ENCODE results near the gene CAPZB.
A peak's percentile ranks its signal among the peaks of the same experiment; 100 is the strongest.

CAPZB gene

GRCh38 chr1:19484798-19485361, 459 bp downstream of the CAPZB start:
- no peak for TF ChIP-seq GATA1 (IDR thresholded peaks at IDR 0.05; ENCODE audit: low read depth, low read length)
- no peak for TF ChIP-seq POLR2A (IDR thresholded peaks at IDR 0.05; ENCODE audit: low read length)
- peak; percentile 68 to 79 for DNase-seq

DNA sequence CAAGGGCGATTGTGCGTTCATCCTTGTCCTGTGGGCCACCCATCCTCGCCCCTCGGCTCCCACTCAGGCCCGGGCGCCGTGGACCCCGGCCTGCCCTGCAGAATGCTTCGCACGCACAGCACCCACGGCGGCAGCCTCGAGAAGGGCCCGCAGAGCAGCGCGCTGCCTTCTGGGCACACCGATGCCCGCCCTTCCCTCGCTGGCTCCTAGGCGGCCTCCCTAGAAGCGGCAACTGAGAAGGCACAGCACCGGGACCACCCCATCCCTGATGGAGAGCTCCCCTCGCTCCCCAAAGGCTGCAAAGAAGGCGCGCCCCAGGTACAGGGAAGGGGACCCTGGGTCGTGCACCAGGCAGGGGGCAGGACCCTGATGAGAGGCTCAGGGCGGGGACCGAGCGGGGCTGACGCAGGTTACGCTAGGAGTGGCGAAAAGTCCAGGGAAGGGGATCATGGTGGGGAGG, 971 bp downstream of the CAPZB start:
- TF ChIP-seq GATA1 (IDR thresholded peaks at IDR 0.05; ENCODE audit: low read depth, low read length) = no peak
- TF ChIP-seq POLR2A (IDR thresholded peaks at IDR 0.05; ENCODE audit: low read length) = no peak
- DNase-seq = peak; percentile 32 to 46

- peak in 1 of 2 experiments; percentile 25 for DNase-seq
- TF ChIP-seq GATA1 (IDR thresholded peaks at IDR 0.05; ENCODE audit: low read depth, low read length) (no peak), POLR2A (IDR thresholded peaks at IDR 0.05; ENCODE audit: low read length) (no peak)
Observed at GRCh38 chr1:19483691-19484090, 1.6 kb downstream of the CAPZB start.

GRCh38 chr1:19483261-19483660, 2.1 kb downstream of the CAPZB start:
- TF ChIP-seq GATA1 (IDR thresholded peaks at IDR 0.05; ENCODE audit: low read depth, low read length) = no peak
- DNase-seq = no peak

- TF ChIP-seq POLR2A (IDR thresholded peaks at IDR 0.05; ENCODE audit: low read length) = no peak
- TF ChIP-seq GATA1 (IDR thresholded peaks at IDR 0.05; ENCODE audit: low read depth, low read length) = no peak
Observed at GRCh38 chr1:19481826-19482398, 3.4 kb downstream of the CAPZB start.

DNA sequence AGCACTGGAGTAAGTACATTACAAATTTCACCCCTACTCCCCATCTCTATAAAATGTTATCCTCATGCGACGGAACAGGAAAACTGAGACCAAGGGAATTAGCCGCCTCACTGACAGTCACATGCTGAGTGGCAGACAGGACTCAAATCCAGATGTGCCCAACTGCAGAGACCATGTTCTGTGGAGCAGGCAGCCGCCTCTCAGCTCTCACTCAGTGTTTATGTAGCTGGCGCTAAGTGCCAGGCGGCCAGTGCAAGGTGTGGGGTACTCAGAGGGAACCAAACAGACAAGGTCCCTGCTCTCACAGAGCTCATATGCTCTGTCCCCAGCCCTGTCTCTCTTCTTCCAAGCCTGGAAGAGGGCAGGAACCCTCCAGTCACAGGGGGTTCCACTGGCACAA, 5.1 kb downstream of the CAPZB start:
- no peak for DNase-seq
- TF ChIP-seq POLR2A (IDR thresholded peaks at IDR 0.05; ENCODE audit: low read length) (no peak), GATA1 (IDR thresholded peaks at IDR 0.05; ENCODE audit: low read depth, low read length) (no peak)

More at GRCh38 chr1:19481826-19482398, 3.4 kb downstream of the CAPZB start:
- no peak for DNase-seq

- no peak for TF ChIP-seq POLR2A (IDR thresholded peaks at IDR 0.05; ENCODE audit: low read length)
- no peak for TF ChIP-seq GATA1 (IDR thresholded peaks at IDR 0.05; ENCODE audit: low read depth, low read length)
- DNase-seq = peak; percentile 10 to 61
Observed at GRCh38 chr1:19479351-19480120, 5.8 kb downstream of the CAPZB start.

DNA sequence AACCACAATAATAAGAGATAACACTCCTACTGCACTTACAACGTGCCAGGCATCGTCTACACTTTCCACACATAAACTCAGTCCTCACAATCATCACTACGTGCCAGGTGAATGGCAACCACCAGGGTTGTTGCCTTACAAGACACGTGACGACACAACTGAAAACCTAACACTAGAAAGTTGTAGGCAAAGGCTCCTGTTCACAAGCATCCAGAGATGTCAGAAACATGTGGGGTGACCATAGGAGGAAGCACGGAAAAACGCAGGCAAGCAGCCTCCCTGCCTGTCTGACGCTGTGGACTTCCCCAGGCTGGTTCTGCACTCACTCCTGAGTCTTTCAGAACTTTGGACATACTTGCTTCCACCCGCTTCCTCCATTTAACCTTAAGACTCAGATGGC, 7.0 kb downstream of the CAPZB start:
- TF ChIP-seq POLR2A (IDR thresholded peaks at IDR 0.05; ENCODE audit: low read length) (no peak), GATA1 (IDR thresholded peaks at IDR 0.05; ENCODE audit: low read depth, low read length) (no peak)
- DNase-seq = no peak

DNA sequence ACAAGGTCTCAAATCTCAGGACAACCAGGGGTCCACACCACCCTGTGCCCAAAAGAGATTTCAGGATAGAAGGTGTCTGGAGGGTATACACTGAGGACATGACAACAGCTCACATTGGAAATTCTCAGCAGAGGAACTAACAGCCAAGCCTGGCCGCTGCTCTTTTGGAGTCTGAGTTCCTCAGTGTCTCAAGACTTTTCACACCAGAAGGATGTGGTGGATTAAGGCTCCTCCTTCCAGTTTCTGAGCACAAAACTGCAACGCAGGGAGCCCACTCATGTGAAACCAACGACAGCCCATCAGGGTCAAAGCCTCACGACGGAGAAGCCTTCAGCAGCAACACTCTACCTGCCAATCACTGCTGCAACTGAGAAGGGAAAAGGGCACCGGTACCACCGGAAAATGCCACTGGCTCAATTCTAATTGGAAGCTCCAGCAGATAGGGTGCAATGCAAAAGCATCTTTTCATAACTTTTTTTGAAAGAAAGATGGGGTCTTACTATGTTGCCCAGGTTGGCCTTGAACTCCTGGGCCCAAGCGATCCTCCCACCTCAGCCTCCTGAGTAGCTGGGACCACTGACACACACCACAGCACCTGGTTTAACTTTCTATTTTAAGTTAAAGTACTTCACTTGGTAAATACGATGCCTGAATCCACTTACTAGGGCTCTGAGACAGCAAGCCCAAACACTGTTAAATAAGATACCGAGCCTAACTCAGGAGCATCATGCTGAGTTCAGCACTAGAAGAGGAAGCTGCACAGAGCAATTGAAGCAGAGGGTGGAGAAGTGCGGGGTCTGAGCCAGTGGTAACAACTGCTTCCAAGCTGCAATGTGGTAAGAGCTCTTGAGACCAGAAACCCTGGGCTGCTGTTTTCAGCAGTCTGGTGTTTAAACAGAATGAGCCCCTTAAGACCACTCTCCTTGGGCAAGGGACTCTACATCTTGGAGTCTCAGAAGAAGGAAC, 7.8 kb downstream of the CAPZB start:
- no peak for TF ChIP-seq GATA1 (IDR thresholded peaks at IDR 0.05; ENCODE audit: low read depth, low read length)
- TF ChIP-seq POLR2A (IDR thresholded peaks at IDR 0.05; ENCODE audit: low read length) = no peak
- DNase-seq = peak in 1 of 2 experiments; percentile 17

DNA sequence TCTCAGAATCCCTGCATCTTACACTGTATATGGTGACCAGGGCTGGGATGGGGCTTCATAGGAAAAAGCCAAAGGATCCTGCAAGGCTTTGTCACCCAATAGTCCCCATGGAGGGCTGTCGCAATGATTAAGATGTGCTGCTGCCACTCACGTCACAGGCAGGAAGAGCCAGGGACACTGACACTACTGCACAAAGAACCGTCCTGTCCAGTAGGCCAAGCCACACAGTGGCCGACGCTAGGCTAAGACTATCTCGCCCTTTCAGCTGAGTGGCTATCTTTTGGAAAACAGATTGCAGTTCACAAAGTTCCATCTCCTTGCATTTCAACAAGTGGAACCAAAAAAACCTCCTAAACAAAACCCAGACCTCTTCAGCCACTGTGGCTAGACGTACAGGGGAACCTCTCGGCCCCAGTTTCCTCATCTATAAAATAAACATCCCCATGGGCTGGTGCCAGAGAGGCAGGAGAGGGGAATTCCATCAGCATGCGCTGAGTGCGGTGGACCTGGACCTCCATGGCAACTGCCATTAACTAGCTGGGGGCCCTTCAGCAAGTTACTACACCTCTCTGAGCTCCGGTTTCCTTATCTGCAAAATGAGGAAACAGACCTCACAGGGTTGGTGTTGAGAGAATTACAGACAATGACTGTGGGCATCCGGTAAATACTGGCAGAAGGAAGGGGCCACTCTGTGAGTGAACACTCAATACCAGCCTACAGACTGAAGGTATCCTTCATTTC, 8.7 kb downstream of the CAPZB start:
- peak; percentile 61 to 79 for DNase-seq
- TF ChIP-seq POLR2A (IDR thresholded peaks at IDR 0.05; ENCODE audit: low read length) (no peak), GATA1 (IDR thresholded peaks at IDR 0.05; ENCODE audit: low read depth, low read length) (no peak)

DNA sequence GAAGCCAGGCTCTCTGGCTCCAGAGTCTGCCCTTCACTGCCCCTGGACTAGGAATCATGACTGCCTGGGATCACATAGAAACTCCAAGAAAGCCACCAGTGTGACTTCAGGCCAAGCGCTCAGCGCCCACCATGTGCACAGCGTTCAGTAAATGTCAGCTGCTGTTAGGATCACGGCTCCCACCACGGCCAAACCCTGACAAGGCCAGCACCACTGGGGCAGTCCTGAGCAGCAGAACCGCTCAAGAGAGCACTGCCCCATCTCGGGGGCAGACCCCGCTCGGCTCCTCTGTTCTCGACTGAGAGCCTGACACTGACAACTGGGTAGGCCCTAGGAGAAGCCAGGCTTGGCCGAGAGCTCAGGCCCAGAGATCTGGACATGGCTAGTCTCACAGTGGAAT, 10.0 kb downstream of the CAPZB start:
- TF ChIP-seq POLR2A (IDR thresholded peaks at IDR 0.05; ENCODE audit: low read length) = no peak
- TF ChIP-seq GATA1 (IDR thresholded peaks at IDR 0.05; ENCODE audit: low read depth, low read length) = no peak
- no peak for DNase-seq

- TF ChIP-seq GATA1 (IDR thresholded peaks at IDR 0.05; ENCODE audit: low read depth, low read length) = no peak
- no peak for TF ChIP-seq POLR2A (IDR thresholded peaks at IDR 0.05; ENCODE audit: low read length)
- DNase-seq = no peak
Observed at GRCh38 chr1:19472174-19472573, 13.2 kb downstream of the CAPZB start.

- no peak for DNase-seq
- TF ChIP-seq GATA1 (IDR thresholded peaks at IDR 0.05; ENCODE audit: low read depth, low read length) = no peak
- TF ChIP-seq POLR2A (IDR thresholded peaks at IDR 0.05; ENCODE audit: low read length) = no peak
Observed at GRCh38 chr1:19469004-19469403, 16.3 kb downstream of the CAPZB start.

All from erythroblast (primary cell).